Fibroblast of villous mesenchyme (primary cell): Measurements from ENCODE around the gene SLC9C1. TPM values are rescaled to one million over a fixed set of nuclear protein-coding genes. Genes with fewer than 3 reads are reported as not detected.

Source experiments
- DNase-seq: peaks from one replicate; pipeline ENCODE4 v3.0.0-alpha.2; 2010; ENCODE audit warnings: low read depth
- H3K4me3 ChIP-seq: 2 replicates; pipeline ENCODE4 v1.5.1; 2011; ENCODE audit warnings: low read depth, mild to moderate bottlenecking, low read length
- total RNA-seq: library from RNA; depleted of rRNA; stranded (reverse); fragments of >200 nt; gene quantifications from 2 replicates; pipeline ENCODE4 v1.2.3, GENCODE V29; 2012
- TF ChIP-seq, protein P1 (sequence below): IDR thresholded peaks from 2 replicates; pipeline ENCODE4 v1.5.1; 2012; ENCODE audit warnings: low read depth, mild to moderate bottlenecking, low read length; ENCODE audit not compliant: insufficient read depth

SLC9C1 gene
- total RNA-seq, 1 donor, result not detected

DNA sequence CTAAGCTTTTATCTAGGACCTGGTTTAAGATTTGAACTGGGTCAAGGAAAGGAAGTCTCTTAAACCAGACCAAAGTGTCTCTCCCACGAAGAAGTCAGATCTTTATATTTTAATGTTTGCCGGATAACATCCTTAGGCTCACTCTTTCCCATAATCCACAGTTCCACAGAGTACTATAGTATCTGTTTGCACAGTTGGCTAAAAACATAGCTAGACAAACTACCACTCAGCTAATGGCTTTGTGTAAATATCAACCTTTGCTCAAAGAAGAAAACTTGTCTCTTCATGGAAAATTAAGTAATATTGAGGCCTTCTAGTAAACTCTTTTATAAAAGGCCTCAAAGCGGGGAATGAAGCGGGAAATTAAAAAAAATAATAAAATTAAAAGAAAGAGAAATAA is 13.5 kb upstream of the SLC9C1 start:
- no peak overlapping the region for H3K4me3 ChIP-seq
- no peak for DNase-seq
- TF ChIP-seq, protein P1, sequence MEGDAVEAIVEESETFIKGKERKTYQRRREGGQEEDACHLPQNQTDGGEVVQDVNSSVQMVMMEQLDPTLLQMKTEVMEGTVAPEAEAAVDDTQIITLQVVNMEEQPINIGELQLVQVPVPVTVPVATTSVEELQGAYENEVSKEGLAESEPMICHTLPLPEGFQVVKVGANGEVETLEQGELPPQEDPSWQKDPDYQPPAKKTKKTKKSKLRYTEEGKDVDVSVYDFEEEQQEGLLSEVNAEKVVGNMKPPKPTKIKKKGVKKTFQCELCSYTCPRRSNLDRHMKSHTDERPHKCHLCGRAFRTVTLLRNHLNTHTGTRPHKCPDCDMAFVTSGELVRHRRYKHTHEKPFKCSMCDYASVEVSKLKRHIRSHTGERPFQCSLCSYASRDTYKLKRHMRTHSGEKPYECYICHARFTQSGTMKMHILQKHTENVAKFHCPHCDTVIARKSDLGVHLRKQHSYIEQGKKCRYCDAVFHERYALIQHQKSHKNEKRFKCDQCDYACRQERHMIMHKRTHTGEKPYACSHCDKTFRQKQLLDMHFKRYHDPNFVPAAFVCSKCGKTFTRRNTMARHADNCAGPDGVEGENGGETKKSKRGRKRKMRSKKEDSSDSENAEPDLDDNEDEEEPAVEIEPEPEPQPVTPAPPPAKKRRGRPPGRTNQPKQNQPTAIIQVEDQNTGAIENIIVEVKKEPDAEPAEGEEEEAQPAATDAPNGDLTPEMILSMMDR, result no peak

DNA sequence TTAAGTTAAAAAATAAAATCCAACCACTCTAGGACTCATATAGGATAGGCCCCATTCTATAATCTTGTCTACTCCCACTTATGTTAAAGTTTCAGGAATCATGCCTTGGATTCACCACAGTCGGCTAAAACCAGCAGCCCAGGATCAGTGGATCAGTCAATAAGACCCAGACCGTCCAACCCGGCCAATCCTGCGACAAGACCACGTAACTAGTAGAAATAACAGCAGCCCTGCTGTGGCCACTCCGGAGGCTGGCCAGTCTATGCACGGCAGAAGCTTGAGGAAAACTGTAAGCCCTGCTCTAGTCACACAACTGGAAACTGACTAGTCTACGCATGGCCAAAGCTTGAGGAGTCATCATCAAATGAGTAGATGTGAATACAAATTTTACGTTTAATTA is 12.8 kb upstream of the SLC9C1 start:
- TF ChIP-seq, protein P1, result no peak
- no peak overlapping the region for H3K4me3 ChIP-seq
- DNase-seq, result no peak

DNA sequence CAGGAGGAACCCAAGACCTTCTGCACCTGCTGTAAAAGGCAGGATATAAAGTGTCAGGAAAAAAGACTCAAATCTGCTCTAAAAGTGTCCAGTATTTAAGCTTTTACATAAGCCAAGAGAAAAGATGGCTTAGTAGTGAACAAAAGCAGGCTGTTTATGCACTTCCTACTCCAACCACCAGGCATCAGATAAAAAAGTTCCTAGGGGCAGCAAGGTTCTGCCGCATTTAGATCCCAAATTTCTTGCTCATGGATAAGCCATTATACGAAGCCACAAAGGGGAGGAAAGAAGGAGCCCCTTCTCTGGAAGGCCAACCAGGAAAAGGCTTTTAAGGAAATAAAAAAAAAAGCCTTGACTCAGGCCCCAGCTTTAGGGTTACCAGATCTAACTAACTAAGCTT is 10.6 kb upstream of the SLC9C1 start:
- no peak overlapping the region for H3K4me3 ChIP-seq
- DNase-seq, result no peak
- TF ChIP-seq, protein P1, result peak; percentile 37

DNA sequence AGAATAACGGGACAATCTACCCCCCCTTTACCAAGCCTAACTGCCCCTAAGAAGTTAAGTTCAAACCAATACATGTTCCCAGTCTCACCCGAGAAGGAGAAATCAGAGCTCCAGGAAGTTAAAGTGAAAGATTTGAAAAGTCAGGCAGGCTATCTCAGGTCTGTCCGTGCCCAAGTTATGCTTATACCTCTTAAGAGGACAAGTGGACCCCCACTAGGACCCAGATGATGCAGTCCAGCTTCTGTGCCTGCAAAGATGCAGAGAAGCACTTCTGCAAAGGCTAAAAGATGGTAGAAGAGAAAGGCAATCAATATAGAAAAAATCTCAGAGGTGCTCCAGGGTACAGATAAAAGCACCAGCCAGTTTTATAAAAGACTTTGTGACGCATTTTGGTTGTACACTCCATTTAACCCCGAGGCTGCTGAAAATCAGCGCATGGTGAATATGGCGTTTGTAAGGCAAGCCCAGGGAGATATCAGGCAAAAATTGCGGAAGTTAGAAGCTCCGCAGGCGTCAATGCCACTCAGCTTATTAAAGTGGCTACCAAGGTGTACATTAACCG is 9.8 kb upstream of the SLC9C1 start:
- TF ChIP-seq, protein P1, result no peak
- DNase-seq, result peak; percentile 13

DNA sequence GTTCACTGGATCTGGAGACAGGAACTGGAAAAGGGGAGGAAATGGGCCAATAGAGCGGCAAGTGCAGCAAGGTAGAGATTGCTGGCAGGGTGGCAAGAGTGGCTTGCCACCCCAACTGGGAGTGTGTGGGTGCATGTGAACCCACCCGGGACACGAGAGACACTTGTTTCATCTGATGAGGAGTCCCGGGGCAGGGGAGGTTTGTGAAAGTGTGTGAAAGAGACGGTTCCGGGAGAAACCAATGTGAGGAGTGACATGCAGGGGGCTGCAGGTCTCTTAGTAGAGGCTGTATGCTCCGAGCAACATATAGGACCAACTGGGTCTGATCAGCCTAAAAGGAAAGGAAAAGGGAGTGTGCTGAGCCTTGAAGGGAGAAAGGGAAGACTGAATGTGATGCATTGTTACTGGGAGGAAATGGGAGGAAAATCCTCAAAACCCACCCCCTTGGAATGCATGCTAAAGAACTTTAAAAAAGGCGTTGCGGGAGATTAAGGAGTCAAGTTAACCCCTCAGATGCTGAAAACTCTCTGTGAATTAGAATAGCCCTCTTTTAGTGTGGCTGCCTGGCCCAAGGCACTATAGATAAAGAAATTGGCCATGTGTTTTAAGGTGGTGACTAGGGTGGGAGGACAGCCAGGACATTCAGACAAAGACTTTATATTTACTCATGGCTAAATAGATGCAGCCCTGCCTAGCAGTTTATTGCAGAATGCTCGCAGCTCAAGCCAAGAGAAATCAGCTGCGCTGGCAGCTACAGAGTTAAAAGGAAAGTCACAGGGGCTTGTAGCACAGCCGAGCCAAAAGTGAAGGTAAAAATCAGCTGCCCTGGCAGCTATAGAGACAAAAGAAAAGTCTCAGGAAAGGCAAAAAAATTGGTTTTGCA is 9.1 kb upstream of the SLC9C1 start:
- TF ChIP-seq, protein P1, result no peak
- peak overlapping the region; percentile 57 for H3K4me3 ChIP-seq
- DNase-seq, result peak; percentile 7

More for the DNA sequence above, 9.8 kb upstream of the SLC9C1 start:
- peak overlapping the region; percentile 57 for H3K4me3 ChIP-seq

DNA sequence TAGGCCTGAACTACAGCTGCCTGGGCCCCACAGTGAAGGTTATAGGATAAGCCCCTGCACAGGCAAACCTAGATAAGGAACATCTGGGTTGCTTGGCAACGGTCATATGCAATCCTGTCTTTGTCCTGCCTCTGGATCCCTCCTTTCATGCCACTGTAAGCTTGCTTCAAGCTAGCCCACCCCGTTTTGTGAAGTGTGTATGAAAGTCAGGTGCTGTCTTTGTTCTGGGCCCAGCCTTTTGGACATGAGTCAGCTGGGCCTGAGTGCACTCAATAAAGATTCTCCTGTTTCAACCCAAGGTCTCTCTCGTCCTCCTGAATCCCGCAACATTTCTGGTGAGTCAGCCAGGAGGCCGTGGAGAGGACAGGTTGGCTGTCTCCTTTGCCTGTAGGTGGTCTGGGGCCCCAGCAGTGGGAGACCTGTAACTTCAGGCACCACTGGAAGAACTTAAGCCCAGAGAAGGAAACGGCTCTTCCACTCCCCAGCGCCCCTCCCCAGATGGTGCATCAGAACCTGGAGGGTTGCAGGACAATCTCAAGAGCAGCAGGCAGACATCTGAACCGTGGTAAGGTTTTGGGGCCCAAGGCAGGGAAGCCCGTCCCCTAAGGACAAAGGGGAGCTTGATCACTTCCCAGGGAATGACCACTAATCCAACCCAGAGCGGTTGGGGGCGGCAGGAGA is 8.3 kb upstream of the SLC9C1 start:
- TF ChIP-seq, protein P1, result no peak
- no peak overlapping the region for H3K4me3 ChIP-seq

More for the DNA sequence above, 8.3 kb upstream of the SLC9C1 start:
- peak; percentile 87 for DNase-seq
